HG03520 (cell line): ENCODE data around the gene TNNT3.
"Not testable (repeated sequence)": the region's sequence is repeated elsewhere in the genome, so short reads cannot be mapped to it uniquely, and the experiment has no call there.

Experiments used
- ATAC-seq: cut with Tn5 transposase; IDR thresholded peaks from one replicate; pipeline ENCODE4 v1.9.1; 2021; ENCODE audit warnings: mild to moderate bottlenecking, moderate library complexity; ENCODE audit not compliant: unreplicated experiment

Gene TNNT3

GRCh38 chr11:1919391-1920127, at the start of gene TNNT3:
TNNT3 (plus strand) TSS chr11:1919703; CDS start chr11:1922875, 3,172 bp downstream.
- ATAC-seq, result no peak

GRCh38 chr11:1870326-1870696, 49.2 kb upstream of the TNNT3 start:
- ATAC-seq, result no peak

- ATAC-seq, result no peak
Observed at GRCh38 chr11:1870721-1871466, 48.6 kb upstream of the TNNT3 start.

- ATAC-seq, result no peak
Observed at GRCh38 chr11:1871531-1871930, 48.0 kb upstream of the TNNT3 start.

GRCh38 chr11:1872267-1872985, 47.1 kb upstream of the TNNT3 start:
- ATAC-seq, result no peak

- no peak for ATAC-seq
Observed at GRCh38 chr11:1873048-1873812, 46.3 kb upstream of the TNNT3 start.

GRCh38 chr11:1873813-1874150, 45.7 kb upstream of the TNNT3 start:
- ATAC-seq, result not testable (repeated sequence)

GRCh38 chr11:1874441-1875092, 44.9 kb upstream of the TNNT3 start:
- not testable (repeated sequence) for ATAC-seq

GRCh38 chr11:1875093-1875850, 44.2 kb upstream of the TNNT3 start:
- no peak for ATAC-seq

GRCh38 chr11:1875851-1876301, 43.6 kb upstream of the TNNT3 start:
- ATAC-seq, result not testable (repeated sequence)

- ATAC-seq, result no peak
Observed at GRCh38 chr11:1876361-1877063, 43.0 kb upstream of the TNNT3 start.

GRCh38 chr11:1877211-1878136, 42.0 kb upstream of the TNNT3 start:
- no peak for ATAC-seq

- ATAC-seq, result no peak
Observed at GRCh38 chr11:1878137-1879031, 41.1 kb upstream of the TNNT3 start.

GRCh38 chr11:1879342-1879940, 40.1 kb upstream of the TNNT3 start:
- ATAC-seq, result no peak

GRCh38 chr11:1879941-1880720, 39.4 kb upstream of the TNNT3 start:
- ATAC-seq, result no peak
